Measurements from ENCODE around the gene APOBEC3H.

Gene APOBEC3H

GRCh38 chr22:39148727-39149535 is 51.9 kb downstream of the APOBEC3H start:
- Histone ChIP-seq H3K36me3 (peaks cover 32% of the 10 kb centered on the region), H3K4me1 (ENCODE audit: control insufficient read depth in 1 of 2, insufficient read depth in 1 of 2, low read depth in 1 of 2, low read length in 1 of 2) (peaks cover 51 to 53% of the 10 kb centered on the region in 2 experiments), H3K4me3 (ENCODE audit: low read depth in 1 of 2, low read length in 1 of 2) (no peak overlapping the region), H3K9me3 (no peaks in the 10 kb centered on the region), H3K27ac (peak overlapping the region; percentile 6), H3K27me3 (peaks cover 22% of the 10 kb centered on the region)
- no peak for TF ChIP-seq CTCF (IDR thresholded peaks at IDR 0.05)

- Histone ChIP-seq H3K36me3 (peaks cover 32% of the 10 kb centered on the region), H3K9me3 (no peaks in the 10 kb centered on the region), H3K4me1 (ENCODE audit: control insufficient read depth in 1 of 2, insufficient read depth in 1 of 2, low read depth in 1 of 2, low read length in 1 of 2) (peaks cover 40% of the 10 kb centered on the region in 2 experiments), H3K4me3 (ENCODE audit: low read depth in 1 of 2, low read length in 1 of 2) (no peak overlapping the region), H3K27me3 (peaks cover 24% of the 10 kb centered on the region), H3K27ac (peak overlapping the region; percentile 88)
- TF ChIP-seq CTCF (IDR thresholded peaks at IDR 0.05): no peak
Measured at GRCh38 chr22:39149915-39150847, 53.1 kb downstream of the APOBEC3H start.

- Histone ChIP-seq H3K27ac (peak overlapping the region; percentile 88), H3K4me1 (ENCODE audit: control insufficient read depth in 1 of 2, insufficient read depth in 1 of 2, low read depth in 1 of 2, low read length in 1 of 2) (peaks cover 38 to 40% of the 10 kb centered on the region in 2 experiments), H3K27me3 (peaks cover 31% of the 10 kb centered on the region), H3K36me3 (peaks cover 32% of the 10 kb centered on the region), H3K9me3 (no peaks in the 10 kb centered on the region), H3K4me3 (ENCODE audit: low read depth in 1 of 2, low read length in 1 of 2) (peak overlapping the region in 1 of 2 experiments; percentile 94)
- no peak for TF ChIP-seq CTCF (IDR thresholded peaks at IDR 0.05)
Measured at GRCh38 chr22:39150848-39151215, 53.8 kb downstream of the APOBEC3H start.

GRCh38 chr22:39151329-39151975 is 54.4 kb downstream of the APOBEC3H start:
- Histone ChIP-seq H3K4me3 (ENCODE audit: low read depth in 1 of 2, low read length in 1 of 2) (peak overlapping the region; percentile 94 to 97), H3K27me3 (peaks cover 37% of the 10 kb centered on the region), H3K4me1 (ENCODE audit: control insufficient read depth in 1 of 2, insufficient read depth in 1 of 2, low read depth in 1 of 2, low read length in 1 of 2) (peaks cover 32 to 33% of the 10 kb centered on the region in 2 experiments), H3K27ac (peak overlapping the region; percentile 88), H3K9me3 (no peaks in the 10 kb centered on the region), H3K36me3 (peaks cover 32% of the 10 kb centered on the region)
- no peak for TF ChIP-seq CTCF (IDR thresholded peaks at IDR 0.05)

- Histone ChIP-seq H3K4me3 (ENCODE audit: low read depth in 1 of 2, low read length in 1 of 2) (peak overlapping the region; percentile 94 to 97), H3K27me3 (peaks cover 43% of the 10 kb centered on the region), H3K9me3 (no peaks in the 10 kb centered on the region), H3K27ac (peak overlapping the region; percentile 88), H3K4me1 (ENCODE audit: control insufficient read depth in 1 of 2, insufficient read depth in 1 of 2, low read depth in 1 of 2, low read length in 1 of 2) (peaks cover 26 to 29% of the 10 kb centered on the region in 2 experiments), H3K36me3 (peaks cover 32% of the 10 kb centered on the region)
- TF ChIP-seq CTCF (IDR thresholded peaks at IDR 0.05): no peak
Measured at GRCh38 chr22:39152024-39152510, 55.0 kb downstream of the APOBEC3H start.

Measured in neutrophil (primary cell).